Measurements from ENCODE around the gene SOSTDC1. TPM values are rescaled to one million over a fixed set of nuclear protein-coding genes. Genes with fewer than 3 reads are reported as not detected.
A peak's percentile ranks its signal among the peaks of the same experiment; 100 is the strongest.

Gene SOSTDC1
- polyA plus RNA-seq, 6 donors from 2014 or later, result not detected

DNA sequence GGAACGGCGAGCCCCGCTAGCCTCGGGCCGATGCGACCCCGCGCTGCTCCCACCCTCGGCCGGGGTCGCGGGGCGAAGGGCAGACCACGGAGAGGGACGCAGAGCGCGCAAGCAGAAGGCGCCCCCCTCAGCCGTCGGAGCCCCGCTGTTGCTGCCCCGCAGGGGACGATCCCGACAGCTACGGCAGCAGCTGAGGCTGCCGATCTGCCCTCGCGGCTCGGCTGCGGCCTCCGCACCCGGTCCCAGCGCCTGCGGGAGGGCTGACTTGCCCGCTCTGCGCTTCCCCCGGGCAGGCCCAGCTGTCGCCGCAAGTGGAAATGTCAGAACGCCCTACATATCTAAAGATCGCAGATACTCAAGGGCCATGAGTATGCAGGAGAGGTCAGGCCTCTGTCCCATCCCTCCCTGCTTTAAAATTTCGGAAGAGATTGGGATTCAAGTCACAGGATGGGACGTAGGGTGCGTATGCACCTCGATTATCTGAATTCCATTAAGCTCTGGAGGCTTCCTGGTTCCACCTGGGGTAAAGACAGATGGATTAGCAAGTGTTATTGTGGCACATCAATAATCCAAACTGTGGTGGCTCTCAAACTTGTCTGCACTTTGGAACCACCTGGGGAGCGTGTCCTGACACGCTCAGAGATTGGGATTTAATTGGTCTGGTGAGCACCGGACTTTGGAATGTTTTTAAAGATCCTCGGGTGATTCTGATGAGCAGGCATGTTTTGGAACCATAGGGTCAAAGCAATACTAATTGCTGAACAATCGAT lies 44.0 kb downstream of the SOSTDC1 start, which contains the start of gene CRPPA:
Gene CRPPA, minus strand, starts transcription at position 206 of the 770 bp plus-strand sequence. CDS start 216 bp downstream, outside the sequence.
- peak within 1 kb of the TSS; percentile 36 to 92 (median 90) for H3K27ac Mint-ChIP-seq
- DNase-seq, result peak; percentile 33
- H3K4me1 Mint-ChIP-seq, result peaks cover 11 to 16% (median 16%) of the 10 kb centered on the region in 3 donors
- H3K27me3 Mint-ChIP-seq, result no peaks in the 10 kb centered on the region
- peak; percentile 23 to 26 for ATAC-seq (ENCODE audit: low read depth in 2 of 2)
- peak within 1 kb of the TSS; percentile 72 to 98 (median 93) for H3K4me3 Mint-ChIP-seq
- H3K36me3 Mint-ChIP-seq, result no peaks in the 10 kb centered on the region
- no peaks in the 10 kb centered on the region for H3K9me3 Mint-ChIP-seq

GRCh38 chr7:16420649-16421332 lies 44.7 kb downstream of the SOSTDC1 start:
- peaks cover 11 to 16% (median 16%) of the 10 kb centered on the region in 3 donors for H3K4me1 Mint-ChIP-seq
- peak overlapping the region; percentile 24 to 92 (median 90) for H3K27ac Mint-ChIP-seq
- H3K36me3 Mint-ChIP-seq, result no peaks in the 10 kb centered on the region
- H3K9me3 Mint-ChIP-seq, result no peaks in the 10 kb centered on the region
- H3K4me3 Mint-ChIP-seq, result peak overlapping the region; percentile 68 to 98 (median 93)
- ATAC-seq (ENCODE audit: low read depth in 2 of 2), result peak; percentile 90 to 92
- no peaks in the 10 kb centered on the region for H3K27me3 Mint-ChIP-seq
- DNase-seq, result peak; percentile 81

DNA sequence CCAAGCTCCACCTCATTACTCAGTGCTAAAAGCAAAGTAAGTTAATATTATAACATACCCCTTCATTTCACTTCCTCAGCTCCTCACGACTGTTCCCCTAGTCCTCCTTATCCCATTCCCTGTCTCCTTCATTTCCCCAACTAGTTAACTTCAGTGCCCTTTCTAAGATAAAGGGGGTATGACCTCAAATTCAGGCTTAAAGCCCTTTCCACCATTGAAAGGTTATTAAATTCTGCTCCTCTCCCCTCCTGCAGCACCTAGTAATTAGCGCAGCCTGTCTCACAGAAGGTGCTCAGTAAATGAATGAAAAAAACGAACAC lies 45.2 kb downstream of the SOSTDC1 start:
- peak overlapping the region; percentile 68 to 98 (median 93) for H3K4me3 Mint-ChIP-seq
- ATAC-seq (ENCODE audit: low read depth in 2 of 2) (no peak), DNase-seq (no peak)
- H3K27me3 Mint-ChIP-seq, result no peaks in the 10 kb centered on the region
- peaks cover 11 to 16% (median 16%) of the 10 kb centered on the region in 3 donors for H3K4me1 Mint-ChIP-seq
- H3K36me3 Mint-ChIP-seq, result no peaks in the 10 kb centered on the region
- peak overlapping the region in 5 of 6 donors; percentile 89 to 92 (median 90) for H3K27ac Mint-ChIP-seq
- H3K9me3 Mint-ChIP-seq, result no peaks in the 10 kb centered on the region

- peaks cover 11 to 16% (median 16%) of the 10 kb centered on the region in 3 donors for H3K4me1 Mint-ChIP-seq
- H3K36me3 Mint-ChIP-seq, result no peaks in the 10 kb centered on the region
- H3K9me3 Mint-ChIP-seq, result no peaks in the 10 kb centered on the region
- H3K27me3 Mint-ChIP-seq, result no peaks in the 10 kb centered on the region
- DNase-seq (no peak), ATAC-seq (ENCODE audit: low read depth in 2 of 2) (no peak)
- peak overlapping the region in 5 of 8 donors; percentile 68 to 98 (median 86) for H3K4me3 Mint-ChIP-seq
- peak overlapping the region in 2 of 6 donors; percentile 36 to 89 for H3K27ac Mint-ChIP-seq
Measured at GRCh38 chr7:16419859-16420258, 45.7 kb downstream of the SOSTDC1 start.

DNA sequence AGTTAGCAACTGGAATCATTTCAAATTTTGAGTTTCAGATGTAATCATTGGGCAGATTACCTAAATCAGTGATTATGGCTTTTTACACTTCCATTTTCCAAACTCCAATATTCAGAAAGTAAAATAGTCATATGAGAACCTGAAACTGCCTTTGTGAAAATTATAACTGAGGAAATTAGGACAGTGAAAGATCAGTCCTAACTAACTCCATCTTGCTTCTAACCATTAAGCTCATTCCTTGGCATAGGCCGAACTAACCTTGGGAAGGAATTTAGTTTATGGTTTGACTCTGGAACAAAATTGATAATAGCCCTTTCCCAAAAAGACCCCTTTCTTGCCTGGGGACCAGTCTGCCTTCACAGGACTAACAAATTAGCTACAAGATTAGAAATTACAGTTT lies 46.4 kb downstream of the SOSTDC1 start:
- no peak overlapping the region for H3K27ac Mint-ChIP-seq

DNA sequence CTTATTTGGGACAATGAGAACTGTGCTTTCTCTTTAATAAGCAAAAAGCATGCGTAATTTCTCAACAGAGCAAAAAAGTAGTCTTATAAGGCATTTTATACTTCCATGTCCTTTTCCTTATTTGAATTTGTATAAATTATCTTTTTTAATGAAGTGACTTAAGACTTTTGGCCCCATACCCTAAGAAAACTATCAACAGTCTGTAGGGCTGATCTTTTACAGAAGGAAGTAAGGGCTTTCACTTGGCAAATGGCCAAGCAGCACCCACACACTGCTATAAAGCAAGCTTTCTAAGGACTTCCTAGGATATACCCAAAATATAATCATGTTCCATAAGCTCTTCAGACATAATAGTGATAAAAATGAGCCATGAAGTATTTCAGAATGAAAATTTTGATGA lies 47.6 kb downstream of the SOSTDC1 start:
- Mint-ChIP-seq H3K27me3 (no peaks in the 10 kb centered on the region), H3K4me3 (no peak overlapping the region), H3K4me1 (peaks cover 11 to 16% (median 16%) of the 10 kb centered on the region in 3 donors), H3K27ac (no peak overlapping the region), H3K36me3 (no peaks in the 10 kb centered on the region), H3K9me3 (no peaks in the 10 kb centered on the region)
- ATAC-seq (ENCODE audit: low read depth in 2 of 2), result no peak
- DNase-seq, result no peak

More for the DNA sequence above, 46.4 kb downstream of the SOSTDC1 start:
- no peaks in the 10 kb centered on the region for H3K36me3 Mint-ChIP-seq
- ATAC-seq (ENCODE audit: low read depth in 2 of 2), result no peak
- peaks cover 11 to 16% (median 16%) of the 10 kb centered on the region in 3 donors for H3K4me1 Mint-ChIP-seq
- no peak for DNase-seq
- H3K4me3 Mint-ChIP-seq, result peak overlapping the region in 2 of 8 donors; percentile 35 to 55
- H3K27me3 Mint-ChIP-seq, result no peaks in the 10 kb centered on the region
- no peaks in the 10 kb centered on the region for H3K9me3 Mint-ChIP-seq

- H3K27me3 Mint-ChIP-seq, result no peaks in the 10 kb centered on the region
- DNase-seq (no peak), ATAC-seq (ENCODE audit: low read depth in 2 of 2) (no peak)
- H3K36me3 Mint-ChIP-seq, result no peaks in the 10 kb centered on the region
- peak overlapping the region in 1 of 6 donors; percentile 43 for H3K27ac Mint-ChIP-seq
- H3K4me3 Mint-ChIP-seq, result peak overlapping the region in 1 of 8 donors; percentile 34
- peaks cover 11 to 16% (median 13%) of the 10 kb centered on the region in 3 donors for H3K4me1 Mint-ChIP-seq
- no peaks in the 10 kb centered on the region for H3K9me3 Mint-ChIP-seq
Measured at GRCh38 chr7:16416289-16417282, 49.0 kb downstream of the SOSTDC1 start.

DNA sequence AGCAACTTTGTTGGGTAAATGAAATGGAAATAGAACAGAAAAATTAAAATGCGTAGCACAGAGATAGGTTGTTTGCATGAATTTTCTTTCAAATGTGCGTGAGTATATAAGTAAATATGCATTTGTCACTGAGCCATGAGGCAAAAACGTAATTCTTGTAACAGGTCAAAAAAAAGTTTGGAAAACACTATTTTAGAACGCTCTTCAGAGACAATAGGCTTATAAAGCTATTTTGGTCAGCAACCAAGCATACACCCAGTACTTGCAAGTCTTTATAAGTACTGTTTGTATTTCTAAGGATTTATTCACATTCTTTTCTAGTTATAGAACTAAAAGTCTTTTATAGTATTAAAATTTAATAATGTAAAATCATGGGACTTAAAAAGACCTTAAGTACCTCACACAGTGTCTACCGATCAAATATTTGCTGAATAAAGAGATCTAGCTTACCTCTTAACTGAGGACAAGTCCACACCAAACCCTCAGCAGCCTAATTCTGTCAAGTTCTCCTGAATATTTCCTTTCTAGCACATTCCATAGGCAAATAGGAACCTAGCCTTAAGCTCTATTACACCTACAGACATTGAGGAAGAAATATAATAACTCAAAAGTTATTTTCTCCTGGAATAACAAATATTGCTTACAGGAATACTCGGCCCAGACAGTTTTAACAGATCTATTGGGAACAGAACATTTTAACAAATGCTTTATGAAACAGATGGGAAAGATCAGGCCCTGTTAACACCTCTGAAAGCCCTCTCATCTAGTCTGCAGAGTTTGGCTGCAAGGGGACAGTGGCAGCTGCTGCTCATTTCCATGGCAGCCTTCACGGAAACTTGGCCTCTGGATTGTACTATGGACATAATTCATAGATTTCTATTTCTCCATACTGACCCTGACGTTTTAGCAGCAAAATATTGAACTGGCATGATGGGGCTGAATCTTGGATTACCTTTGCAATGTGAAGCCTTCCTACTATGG lies 53.0 kb downstream of the SOSTDC1 start:
- no peak for DNase-seq
- Mint-ChIP-seq H3K36me3 (no peaks in the 10 kb centered on the region), H3K27ac (peak overlapping the region in 1 of 6 donors; percentile 75), H3K9me3 (no peaks in the 10 kb centered on the region), H3K27me3 (no peaks in the 10 kb centered on the region), H3K4me3 (no peak overlapping the region), H3K4me1 (peaks cover 0 to 5% (median 0%) of the 10 kb centered on the region in 3 donors)
- ATAC-seq (ENCODE audit: low read depth in 2 of 2), result no peak

Other genes with a start within 250 kb of the SOSTDC1 start
- under 1 TPM in 5 of 6 donors, not detected in 1; 0.23 to 0.71 (median 0.39) TPM for gene CRPPA, start 44.2 kb downstream of the SOSTDC1 start, polyA plus RNA-seq (ENCODE audit: low read depth in 6 of 6)
- gene LRRC72, start 61.1 kb upstream of the SOSTDC1 start, polyA plus RNA-seq (ENCODE audit: low read depth in 6 of 6), result not detected
- 10 to 100 TPM in 5 of 6 donors, 1 to 10 TPM in 1; 7.6 to 19.8 (median 14.7) TPM for gene ANKMY2, start 180.0 kb upstream of the SOSTDC1 start, polyA plus RNA-seq (ENCODE audit: low read depth in 6 of 6)
- gene BZW2, start 180.4 kb upstream of the SOSTDC1 start, polyA plus RNA-seq (ENCODE audit: low read depth in 6 of 6), result 10 to 100 TPM; 38.6 to 71.2 (median 53.4) TPM